Measurements from ENCODE around the gene NINJ1. TPM values are rescaled to one million over a fixed set of nuclear protein-coding genes. Genes with fewer than 3 reads are reported as not detected.
A peak's percentile ranks its signal among the peaks of the same experiment; 100 is the strongest.

The NINJ1 gene
- total and polyA plus RNA-seq, 2 experiments from 2014 or later: 34.6 to 51.7 TPM

GRCh38 chr9:93081931-93082330 lies 52.1 kb downstream of the NINJ1 start:
- no peaks in the 10 kb centered on the region for H3K36me3 ChIP-seq
- TF ChIP-seq CTCF (IDR thresholded peaks at IDR 0.05; ENCODE audit: low read depth, low read length): no peak
- no peaks in the 10 kb centered on the region for H3K27me3 ChIP-seq
- no peak overlapping the region for H3K4me3 ChIP-seq
- DNase-seq (ENCODE audit: low read depth in 1 of 2, low spot score in 1 of 2): peak in 1 of 2 donors; percentile 75
- H3K27ac ChIP-seq: no peak overlapping the region
- no peaks in the 10 kb centered on the region for H3K9me3 ChIP-seq (ENCODE audit: low read depth)
- H3K4me1 ChIP-seq (ENCODE audit: low read depth): peaks cover 4% of the 10 kb centered on the region

GRCh38 chr9:93081081-93081529 lies 52.9 kb downstream of the NINJ1 start:
- H3K27me3 ChIP-seq: no peaks in the 10 kb centered on the region
- no peak overlapping the region for H3K4me3 ChIP-seq
- TF ChIP-seq CTCF (IDR thresholded peaks at IDR 0.05; ENCODE audit: low read depth, low read length): no peak
- no peak overlapping the region for H3K27ac ChIP-seq
- DNase-seq (ENCODE audit: low read depth in 1 of 2, low spot score in 1 of 2): peak in 1 of 2 donors; percentile 68
- no peaks in the 10 kb centered on the region for H3K9me3 ChIP-seq (ENCODE audit: low read depth)
- no peaks in the 10 kb centered on the region for H3K36me3 ChIP-seq
- peaks cover 4% of the 10 kb centered on the region for H3K4me1 ChIP-seq (ENCODE audit: low read depth)

- Histone ChIP-seq H3K27ac (no peak overlapping the region), H3K36me3 (no peaks in the 10 kb centered on the region), H3K4me3 (no peak overlapping the region), H3K9me3 (ENCODE audit: low read depth) (no peaks in the 10 kb centered on the region), H3K4me1 (ENCODE audit: low read depth) (peaks cover 4% of the 10 kb centered on the region), H3K27me3 (no peaks in the 10 kb centered on the region)
- DNase-seq (ENCODE audit: low read depth in 1 of 2, low spot score in 1 of 2): no peak
- TF ChIP-seq CTCF (IDR thresholded peaks at IDR 0.05; ENCODE audit: low read depth, low read length): no peak
These were observed 53.6 kb downstream of the NINJ1 start for GRCh38 chr9:93080406-93080805.

GRCh38 chr9:93079371-93079770 lies 54.7 kb downstream of the NINJ1 start:
- Histone ChIP-seq H3K27ac (no peak overlapping the region), H3K9me3 (ENCODE audit: low read depth) (no peaks in the 10 kb centered on the region), H3K27me3 (no peaks in the 10 kb centered on the region), H3K4me3 (no peak overlapping the region), H3K36me3 (no peaks in the 10 kb centered on the region), H3K4me1 (ENCODE audit: low read depth) (peaks cover 4% of the 10 kb centered on the region)
- no peak for TF ChIP-seq CTCF (IDR thresholded peaks at IDR 0.05; ENCODE audit: low read depth, low read length)
- DNase-seq (ENCODE audit: low read depth in 1 of 2, low spot score in 1 of 2): no peak

GRCh38 chr9:93077811-93078210 lies 56.2 kb downstream of the NINJ1 start:
- TF ChIP-seq CTCF (IDR thresholded peaks at IDR 0.05; ENCODE audit: low read depth, low read length): no peak
- H3K9me3 ChIP-seq (ENCODE audit: low read depth): no peaks in the 10 kb centered on the region
- DNase-seq (ENCODE audit: low read depth in 1 of 2, low spot score in 1 of 2): no peak
- H3K4me1 ChIP-seq (ENCODE audit: low read depth): no peaks in the 10 kb centered on the region
- no peak overlapping the region for H3K27ac ChIP-seq
- no peaks in the 10 kb centered on the region for H3K36me3 ChIP-seq
- H3K4me3 ChIP-seq: no peak overlapping the region
- H3K27me3 ChIP-seq: no peaks in the 10 kb centered on the region

GRCh38 chr9:93077367-93077766 lies 56.7 kb downstream of the NINJ1 start:
- Histone ChIP-seq H3K9me3 (ENCODE audit: low read depth) (no peaks in the 10 kb centered on the region), H3K27ac (no peak overlapping the region), H3K4me1 (ENCODE audit: low read depth) (no peaks in the 10 kb centered on the region), H3K4me3 (no peak overlapping the region), H3K27me3 (no peaks in the 10 kb centered on the region), H3K36me3 (no peaks in the 10 kb centered on the region)
- TF ChIP-seq CTCF (IDR thresholded peaks at IDR 0.05; ENCODE audit: low read depth, low read length): no peak
- no peak for DNase-seq (ENCODE audit: low read depth in 1 of 2, low spot score in 1 of 2)
